CD8-positive, alpha-beta memory T cell (primary cell): ENCODE measurements around the gene CC2D1B. TPM values are rescaled to one million over a fixed set of nuclear protein-coding genes. Genes with fewer than 3 reads are reported as not detected.
A peak's percentile ranks its signal among the peaks of the same experiment; 100 is the strongest.
"Not testable (repeated sequence)": the region's sequence is repeated elsewhere in the genome, so short reads cannot be mapped to it uniquely, and the experiment has no call there.

Experiments used
- CTCF ChIA-PET: fragments of 350-600 bp; sonication (Branson Sonifier 250); formaldehyde crosslinking; loops from one replicate; lab custom pipeline; 2021; ENCODE audit warnings: antibody characterized with exemption; lab: Charles Lee
- POLR2A ChIA-PET: fragments of 350-600 bp; sonication (Branson Sonifier 250); formaldehyde crosslinking; loops from one replicate; lab custom pipeline; 2021; ENCODE audit warnings: antibody characterized with exemption; lab: Charles Lee
- DNase-seq, 5 donors: peaks; one replicate each; pipeline versions ENCODE4 v3.0.0 to v3.0.0-alpha.2; 2020 to 2022; ENCODE audit warnings: mixed read lengths in 1 of 5
- H3K27ac ChIP-seq: one replicate; pipeline ENCODE4 v1.7.0; 2013; ENCODE audit warnings: low read depth, mild to moderate bottlenecking, low read length, moderate library complexity
- H3K27me3 ChIP-seq: 2 replicates; pipeline ENCODE4 v1.7.0; 2013; ENCODE audit warnings: low read length, mild to moderate bottlenecking; ENCODE audit not compliant: insufficient read depth, poor library complexity, severe bottlenecking
- H3K36me3 ChIP-seq: 2 replicates; pipeline ENCODE4 v1.7.0; 2013; ENCODE audit warnings: mild to moderate bottlenecking, low read length, moderate library complexity; ENCODE audit not compliant: insufficient read depth
- H3K4me1 ChIP-seq: 2 replicates; pipeline ENCODE4 v1.7.0; 2013; ENCODE audit warnings: mild to moderate bottlenecking, low read length, moderate library complexity; ENCODE audit not compliant: insufficient read depth
- H3K4me3 ChIP-seq: 2 replicates; pipeline ENCODE4 v1.7.0; 2013; ENCODE audit warnings: mild to moderate bottlenecking, low read length
- H3K9me3 ChIP-seq: 2 replicates; pipeline ENCODE4 v1.7.0; 2013; ENCODE audit warnings: mild to moderate bottlenecking, low read length
- H3K27ac Mint-ChIP-seq, 8 donors: one replicate each; pipeline ENCODE4 v1.8.0; 2020 to 2021; ENCODE audit warnings: mixed read lengths in 8 of 8, mild to moderate bottlenecking in 6 of 8, inconsistent platforms in 3 of 8, moderate library complexity in 3 of 8
- H3K27me3 Mint-ChIP-seq, 2 donors: one replicate each; pipeline ENCODE4 v1.8.0; 2020 to 2021; ENCODE audit warnings: mixed read lengths in 2 of 2, mild to moderate bottlenecking in 1 of 2, moderate library complexity in 1 of 2
- H3K36me3 Mint-ChIP-seq, 3 donors: one replicate each; pipeline ENCODE4 v1.8.0; 2020 to 2021; ENCODE audit warnings: mixed read lengths in 3 of 3, inconsistent platforms in 1 of 3, mild to moderate bottlenecking in 1 of 3
- H3K4me1 Mint-ChIP-seq, 3 donors: one replicate each; pipeline ENCODE4 v1.8.0; 2020 to 2021; ENCODE audit warnings: mixed read lengths in 3 of 3, inconsistent platforms in 1 of 3, mild to moderate bottlenecking in 1 of 3
- H3K4me3 Mint-ChIP-seq, 7 donors: one replicate each; pipeline ENCODE4 v1.8.0; 2020 to 2021; ENCODE audit warnings: mixed read lengths in 7 of 7, mild to moderate bottlenecking in 6 of 7, moderate library complexity in 4 of 7, inconsistent platforms in 2 of 7
- H3K9me3 Mint-ChIP-seq, 5 donors: one replicate each; pipeline ENCODE4 v1.8.0; 2020 to 2022; ENCODE audit warnings: mixed read lengths in 5 of 5, mild to moderate bottlenecking in 3 of 5, moderate library complexity in 2 of 5, inconsistent platforms in 1 of 5
- polyA plus RNA-seq: library from polyadenylated mRNA; unstranded; fragments of 300-500 nt; fragmentation: Illumina TruSeq; gene quantifications from one replicate; pipeline ENCODE4 v1.2.3, GENCODE V29; 2021
- total RNA-seq, 2 experiments: library from RNA; stranded (reverse); gene quantifications; one replicate each; pipeline ENCODE4 v1.2.3, GENCODE V29; 2021

The CC2D1B gene
- total and polyA plus RNA-seq, 3 experiments from 2014 or later: 11.0 to 47.8 (median 46.2) TPM

DNA sequence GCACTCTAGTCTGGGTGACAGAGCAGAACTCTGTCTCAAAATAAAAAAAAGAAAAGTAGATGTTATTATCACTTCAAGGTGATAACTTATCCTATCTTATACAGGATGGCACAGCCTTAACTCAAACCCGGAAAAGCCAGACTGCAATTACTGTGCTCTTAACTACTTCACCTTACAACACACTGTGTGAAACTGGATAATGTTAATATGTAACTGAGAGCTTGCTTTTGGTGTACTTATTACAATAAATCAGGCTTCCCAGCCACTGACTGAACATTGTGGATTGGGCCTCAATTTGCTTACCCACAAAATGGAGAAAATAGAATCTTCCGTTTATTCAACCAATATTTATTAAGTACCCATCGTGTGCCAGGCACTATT, 36.8 kb upstream of the CC2D1B start:
- H3K4me1 Mint-ChIP-seq: peaks cover 30 to 42% (median 40%) of the 10 kb centered on the region in 3 donors
- peak overlapping the region; percentile 98 to 100 (median 99) for H3K4me3 Mint-ChIP-seq
- H3K27ac Mint-ChIP-seq: peak overlapping the region in 4 of 8 donors; percentile 9 to 99 (median 61)
- peak overlapping the region; percentile 98 for H3K27ac ChIP-seq
- H3K9me3 Mint-ChIP-seq: no peaks in the 10 kb centered on the region
- ChIA-PET POLR2A (interaction anchor here (0.7 to 1.3 kb wide), 2 partner anchors 23 to 36 kb away, joined by 3 to 4 read pairs; no protein-coding TSS in a partner anchor), CTCF (no interaction called here)
- DNase-seq: no peak
- H3K36me3 ChIP-seq: peaks cover 8% of the 10 kb centered on the region
- no peaks in the 10 kb centered on the region for H3K27me3 ChIP-seq
- H3K36me3 Mint-ChIP-seq: peaks cover 0 to 34% (median 6%) of the 10 kb centered on the region in 3 donors
- H3K27me3 Mint-ChIP-seq: peaks cover 0 to 2% of the 10 kb centered on the region in 2 donors
- no peak overlapping the region for H3K4me3 ChIP-seq
- H3K9me3 ChIP-seq: no peaks in the 10 kb centered on the region
- peaks cover 18% of the 10 kb centered on the region for H3K4me1 ChIP-seq

DNA sequence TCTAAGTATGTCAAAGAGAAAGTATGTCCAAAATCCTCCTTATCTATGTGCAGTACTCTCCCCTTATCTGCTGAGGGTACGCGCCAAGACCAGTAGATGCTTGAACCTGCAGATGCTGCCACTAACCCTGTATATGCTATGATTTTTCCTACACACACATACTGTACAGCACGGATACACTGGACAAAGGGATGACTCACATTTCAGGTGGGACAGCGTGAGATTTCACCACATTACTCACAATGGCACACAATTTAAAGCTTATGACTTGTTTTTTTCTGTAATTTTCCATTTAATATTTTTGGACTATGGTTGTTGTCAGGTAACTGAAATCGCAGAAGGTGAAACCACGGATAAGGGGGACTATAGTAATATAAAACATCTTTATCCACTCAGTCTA, 34.1 kb upstream of the CC2D1B start:
- Mint-ChIP-seq H3K36me3 (peaks cover 0 to 13% (median under 1%) of the 10 kb centered on the region in 3 donors), H3K27me3 (peaks cover 0 to 2% of the 10 kb centered on the region in 2 donors), H3K4me3 (no peak overlapping the region), H3K4me1 (peaks cover 16 to 20% (median 19%) of the 10 kb centered on the region in 3 donors), H3K27ac (peak overlapping the region in 1 of 8 donors; percentile 26), H3K9me3 (no peaks in the 10 kb centered on the region)
- H3K9me3 ChIP-seq: no peaks in the 10 kb centered on the region
- ChIA-PET CTCF (interaction anchor here (1.2 kb wide), 1 partner anchor 34 kb away, joined by 4 read pairs; the partner anchor contains the start of gene CC2D1B), POLR2A (no interaction called here)
- H3K27me3 ChIP-seq: no peaks in the 10 kb centered on the region
- H3K36me3 ChIP-seq: no peaks in the 10 kb centered on the region
- H3K4me3 ChIP-seq: no peak overlapping the region
- no peak for DNase-seq
- H3K4me1 ChIP-seq: peaks cover 2% of the 10 kb centered on the region
- H3K27ac ChIP-seq: no peak overlapping the region

DNA sequence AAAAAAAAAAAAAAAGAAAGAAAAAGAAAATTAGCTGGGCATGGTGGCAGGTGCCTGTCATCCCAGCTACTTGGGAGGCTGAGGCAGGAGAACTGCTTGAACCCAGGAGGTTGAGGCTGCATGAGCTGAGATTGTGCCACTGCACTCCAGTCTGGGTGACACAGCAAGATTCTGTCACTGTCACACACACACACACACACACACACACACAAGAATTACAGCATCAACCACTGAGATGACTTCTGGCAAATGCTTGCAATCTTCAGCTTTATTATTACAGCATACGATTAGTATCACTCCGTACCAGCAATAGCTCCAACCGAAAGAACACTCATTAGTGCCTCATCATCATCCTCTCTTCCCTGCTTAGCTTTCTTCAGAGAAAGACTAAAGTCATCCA, 33.6 kb upstream of the CC2D1B start:
- POLR2A ChIA-PET: no interaction called here
- no peak overlapping the region for H3K4me3 ChIP-seq
- H3K27me3 Mint-ChIP-seq: peaks cover 0 to 2% of the 10 kb centered on the region in 2 donors
- H3K27ac ChIP-seq: no peak overlapping the region
- H3K36me3 Mint-ChIP-seq: peaks cover 0 to 8% (median 2%) of the 10 kb centered on the region in 3 donors
- H3K9me3 Mint-ChIP-seq: no peaks in the 10 kb centered on the region
- H3K4me1 Mint-ChIP-seq: peaks cover 11 to 15% (median 14%) of the 10 kb centered on the region in 3 donors
- H3K4me3 Mint-ChIP-seq: no peak overlapping the region
- no peak overlapping the region for H3K27ac Mint-ChIP-seq
- DNase-seq: no peak
- no peaks in the 10 kb centered on the region for H3K27me3 ChIP-seq
- CTCF ChIA-PET: interaction anchor here (1.2 kb wide), 1 partner anchor 33 kb away, joined by 4 read pairs; the partner anchor contains the start of gene CC2D1B
- no peaks in the 10 kb centered on the region for H3K4me1 ChIP-seq
- H3K36me3 ChIP-seq: no peaks in the 10 kb centered on the region
- H3K9me3 ChIP-seq: no peaks in the 10 kb centered on the region

DNA sequence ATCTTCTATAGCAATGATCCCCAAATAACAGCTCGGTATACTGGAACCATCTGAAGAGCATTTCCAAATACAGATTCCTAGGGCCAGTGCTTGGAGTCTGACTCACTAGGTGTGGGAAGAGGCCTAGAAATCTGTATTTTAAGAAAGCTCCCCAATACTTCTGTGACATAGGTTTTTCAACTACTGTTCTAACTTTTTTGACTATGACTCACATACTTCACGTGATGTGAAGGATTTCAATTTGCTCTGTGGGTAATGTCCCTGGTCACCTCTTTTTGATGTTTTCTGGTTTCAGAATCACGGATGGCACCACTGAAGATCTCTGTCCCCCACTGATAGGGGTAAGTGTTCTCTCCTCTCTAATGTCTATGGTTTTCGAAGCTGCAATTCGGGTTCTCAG, 27.2 kb upstream of the CC2D1B start:
- CTCF ChIA-PET: interaction anchor here (1.6 kb wide), 1 partner anchor 11 kb away, joined by 3 read pairs; the partner anchor contains the start of genes ORC1 and PRPF38A
- no peaks in the 10 kb centered on the region for H3K36me3 ChIP-seq
- H3K27me3 ChIP-seq: no peaks in the 10 kb centered on the region
- no peaks in the 10 kb centered on the region for H3K4me1 ChIP-seq
- no peak for DNase-seq
- POLR2A ChIA-PET: no interaction called here
- H3K4me3 Mint-ChIP-seq: no peak overlapping the region
- H3K36me3 Mint-ChIP-seq: peaks cover 0 to 2% (median 2%) of the 10 kb centered on the region in 3 donors
- H3K9me3 ChIP-seq: no peaks in the 10 kb centered on the region
- no peaks in the 10 kb centered on the region for H3K9me3 Mint-ChIP-seq
- peak overlapping the region in 2 of 8 donors; percentile 1 to 51 for H3K27ac Mint-ChIP-seq
- H3K4me1 Mint-ChIP-seq: no peaks in the 10 kb centered on the region
- H3K4me3 ChIP-seq: no peak overlapping the region
- no peaks in the 10 kb centered on the region for H3K27me3 Mint-ChIP-seq
- no peak overlapping the region for H3K27ac ChIP-seq

DNA sequence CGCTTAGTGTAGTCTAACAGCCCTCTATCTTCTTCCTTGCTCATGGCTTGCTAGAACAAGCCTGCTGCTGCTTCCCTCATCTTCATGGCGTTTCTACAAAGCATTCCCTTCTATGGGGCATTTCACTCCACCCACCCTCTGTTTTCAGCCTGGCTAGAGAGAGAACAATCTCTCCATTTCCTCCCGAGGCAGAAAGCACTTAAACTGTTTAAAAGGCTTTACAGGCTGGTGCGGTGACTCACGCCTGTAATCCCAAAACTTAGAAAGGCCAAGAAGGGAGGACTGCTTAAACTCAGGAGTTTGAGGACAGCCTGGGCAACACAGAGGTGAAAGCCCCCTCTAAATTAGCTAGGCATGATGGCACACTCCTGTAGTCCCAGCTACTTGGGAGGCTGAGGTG, 20.5 kb upstream of the CC2D1B start:
- no peaks in the 10 kb centered on the region for H3K9me3 ChIP-seq
- H3K4me3 ChIP-seq: no peak overlapping the region
- H3K4me1 ChIP-seq: no peaks in the 10 kb centered on the region
- H3K27me3 Mint-ChIP-seq: no peaks in the 10 kb centered on the region
- H3K27me3 ChIP-seq: no peaks in the 10 kb centered on the region
- no peaks in the 10 kb centered on the region for H3K36me3 ChIP-seq
- no peaks in the 10 kb centered on the region for H3K4me1 Mint-ChIP-seq
- no peak overlapping the region for H3K4me3 Mint-ChIP-seq
- peaks cover 0 to 1% (median 0%) of the 10 kb centered on the region in 3 donors for H3K36me3 Mint-ChIP-seq
- H3K27ac Mint-ChIP-seq: no peak overlapping the region
- POLR2A ChIA-PET: no interaction called here
- no peak for DNase-seq
- CTCF ChIA-PET: no interaction called here
- H3K9me3 Mint-ChIP-seq: no peaks in the 10 kb centered on the region
- no peak overlapping the region for H3K27ac ChIP-seq

DNA sequence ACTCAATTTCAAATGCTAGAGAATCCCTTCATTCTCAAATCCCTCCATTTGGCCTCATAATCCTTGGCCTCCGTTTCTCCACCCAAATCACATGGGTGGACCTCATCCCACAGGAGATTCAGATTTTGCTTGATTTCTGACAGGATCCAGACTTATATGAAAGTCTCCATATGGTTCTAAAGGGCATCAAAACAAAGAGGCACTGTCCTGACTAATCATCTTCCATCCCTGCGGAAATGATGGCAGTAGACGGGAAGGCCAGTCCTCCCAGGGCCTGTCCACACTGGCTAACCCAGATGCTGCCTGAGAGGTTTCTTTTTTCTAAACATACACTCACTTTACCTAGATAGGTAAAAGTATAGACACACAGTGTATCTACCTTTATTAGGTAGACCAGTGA, 19.4 kb upstream of the CC2D1B start:
- no peak for DNase-seq
- no peaks in the 10 kb centered on the region for H3K9me3 Mint-ChIP-seq
- H3K4me1 Mint-ChIP-seq: no peaks in the 10 kb centered on the region
- no peaks in the 10 kb centered on the region for H3K9me3 ChIP-seq
- no peak overlapping the region for H3K27ac ChIP-seq
- H3K36me3 ChIP-seq: no peaks in the 10 kb centered on the region
- H3K27me3 Mint-ChIP-seq: no peaks in the 10 kb centered on the region
- no peak overlapping the region for H3K4me3 ChIP-seq
- H3K4me3 Mint-ChIP-seq: no peak overlapping the region
- H3K27me3 ChIP-seq: no peaks in the 10 kb centered on the region
- no peaks in the 10 kb centered on the region for H3K4me1 ChIP-seq
- CTCF ChIA-PET: no interaction called here
- peaks cover 0 to 1% (median 0%) of the 10 kb centered on the region in 3 donors for H3K36me3 Mint-ChIP-seq
- POLR2A ChIA-PET: no interaction called here
- peak overlapping the region in 1 of 8 donors; percentile 19 for H3K27ac Mint-ChIP-seq

DNA sequence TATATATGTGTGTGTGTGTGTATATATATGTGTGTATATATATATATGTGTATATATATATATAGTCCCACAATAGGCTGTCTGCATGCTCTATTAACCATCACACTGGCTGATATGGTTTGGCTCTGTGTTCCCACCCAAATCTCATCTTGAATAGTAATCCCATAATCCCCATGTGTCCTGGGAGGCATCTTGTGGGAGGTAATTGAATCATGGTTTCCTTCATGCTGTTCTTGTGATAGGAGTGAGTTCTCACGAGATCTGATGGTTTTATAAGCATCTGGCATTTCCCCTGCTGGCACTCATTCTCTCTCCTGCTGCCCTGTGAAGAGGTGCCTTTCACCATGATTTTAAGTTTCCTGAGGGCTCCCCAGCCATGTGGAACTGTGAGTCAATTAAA, 3.8 kb upstream of the CC2D1B start:
- H3K27ac Mint-ChIP-seq, H3K27me3 ChIP-seq, POLR2A ChIA-PET, H3K27ac ChIP-seq, H3K4me3 ChIP-seq, DNase-seq, CTCF ChIA-PET, H3K36me3 Mint-ChIP-seq, H3K27me3 Mint-ChIP-seq, H3K9me3 Mint-ChIP-seq, H3K9me3 ChIP-seq, H3K36me3 ChIP-seq: not testable (repeated sequence)
- Mint-ChIP-seq H3K4me1 (peaks cover 24 to 29% (median 29%) of the 10 kb centered on the region in 3 donors), H3K4me3 (peak overlapping the region in 1 of 7 donors; percentile 51)
- peaks cover 13% of the 10 kb centered on the region for H3K4me1 ChIP-seq

DNA sequence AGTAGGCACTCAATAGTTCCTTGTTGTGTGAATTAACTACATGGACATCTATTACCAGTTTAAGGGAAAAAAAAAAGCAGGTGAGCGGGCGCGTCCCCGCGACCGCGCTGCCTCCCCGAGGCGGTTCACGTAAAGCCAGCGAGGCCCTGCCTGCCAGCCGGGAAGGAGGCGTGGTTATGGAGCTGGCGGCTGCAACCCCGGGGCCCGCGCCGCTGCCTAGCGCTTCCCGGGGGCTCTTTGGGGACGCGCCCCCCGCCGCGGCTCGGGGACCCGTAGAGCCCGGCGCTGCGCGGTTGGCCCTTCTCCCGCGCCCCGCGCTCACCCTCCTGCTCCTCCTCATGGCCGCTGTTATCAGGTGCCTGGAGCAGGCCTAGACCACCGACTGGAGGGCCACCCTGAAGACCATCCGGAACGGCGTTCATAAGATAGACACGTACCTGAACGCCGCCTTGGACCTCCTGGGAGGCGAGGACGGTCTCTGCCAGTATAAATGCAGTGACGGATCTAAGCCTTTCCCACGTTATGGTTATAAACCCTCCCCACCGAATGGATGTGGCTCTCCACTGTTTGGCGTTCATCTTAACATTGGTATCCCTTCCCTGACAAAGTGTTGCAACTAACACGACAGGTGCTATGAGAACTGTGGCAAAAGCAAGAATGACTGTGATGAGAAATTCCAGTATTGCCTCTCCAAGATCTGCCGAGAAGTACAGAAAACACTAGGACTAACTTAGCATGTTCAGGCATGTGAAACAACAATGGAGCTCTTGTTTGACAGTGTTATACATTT, 2.6 kb upstream of the CC2D1B start:
- POLR2A ChIA-PET: interaction anchor here (0.7 to 1.1 kb wide), 3 partner anchors 12 to 73 kb away, joined by 3 to 4 read pairs (median 3); no protein-coding TSS in a partner anchor
- Mint-ChIP-seq H3K4me1 (peaks cover 33 to 41% (median 41%) of the 10 kb centered on the region in 3 donors), H3K36me3 (peaks cover 0 to 11% (median 0%) of the 10 kb centered on the region in 3 donors), H3K4me3 (peak overlapping the region; percentile 61 to 75 (median 69)), H3K27me3 (no peaks in the 10 kb centered on the region), H3K27ac (peak overlapping the region in 6 of 8 donors; percentile 3 to 84 (median 73)), H3K9me3 (no peaks in the 10 kb centered on the region)
- no peaks in the 10 kb centered on the region for H3K9me3 ChIP-seq
- H3K4me3 ChIP-seq: peak overlapping the region; percentile 14
- DNase-seq: peak; percentile 48 to 70 (median 52)
- H3K36me3 ChIP-seq: peaks cover 5% of the 10 kb centered on the region
- H3K4me1 ChIP-seq: peaks cover 24% of the 10 kb centered on the region
- CTCF ChIA-PET: interaction anchor here (1.2 to 1.6 kb wide), 2 partner anchors 9 to 37 kb away, joined by 3 to 7 read pairs; no protein-coding TSS in a partner anchor
- H3K27ac ChIP-seq: no peak overlapping the region
- H3K27me3 ChIP-seq: no peaks in the 10 kb centered on the region
